ENCODE data around the gene MGLL.

MGLL gene

GRCh38 chr3:127678611-127679533 lies 143.4 kb downstream of the MGLL start:
- Histone ChIP-seq H3K4me3 (ENCODE audit: low read depth, low read length) (no peak overlapping the region), H3K4me1 (ENCODE audit: control insufficient read depth, insufficient read depth, low read length, unreplicated experiment) (peaks cover 5% of the 10 kb centered on the region), H3K27ac (ENCODE audit: low read depth, low read length) (no peak overlapping the region), H3K36me3 (ENCODE audit: insufficient read depth, low read length) (no peaks in the 10 kb centered on the region), H2AFZ (ENCODE audit: low read length, unreplicated experiment) (no peak overlapping the region), H3K27me3 (ENCODE audit: insufficient read depth, low read length) (no peaks in the 10 kb centered on the region), H3K79me2 (ENCODE audit: control insufficient read depth, insufficient read depth, low read length, unreplicated experiment) (no peaks in the 10 kb centered on the region)

DNA sequence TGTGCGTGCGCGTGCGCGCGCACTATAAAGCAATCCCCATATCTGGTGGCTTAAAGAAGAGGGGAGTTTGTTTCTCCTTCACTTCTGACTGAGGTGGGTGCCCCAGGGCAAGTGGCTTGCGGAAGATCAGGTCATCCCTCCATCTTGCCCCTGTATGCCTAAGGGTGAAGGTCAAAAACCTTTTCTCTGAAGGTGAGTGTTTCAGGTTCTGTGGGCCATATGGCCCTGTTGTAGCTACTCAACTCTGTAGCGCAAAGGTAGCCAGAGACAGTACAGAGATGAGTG lies 144.1 kb downstream of the MGLL start:
- no peaks in the 10 kb centered on the region for H3K27me3 ChIP-seq (ENCODE audit: insufficient read depth, low read length)
- no peak overlapping the region for H2AFZ ChIP-seq (ENCODE audit: low read length, unreplicated experiment)
- H3K4me1 ChIP-seq (ENCODE audit: control insufficient read depth, insufficient read depth, low read length, unreplicated experiment): no peaks in the 10 kb centered on the region

GRCh38 chr3:127677541-127678314 lies 144.6 kb downstream of the MGLL start:
- Histone ChIP-seq H3K4me3 (ENCODE audit: low read depth, low read length) (no peak overlapping the region), H3K79me2 (ENCODE audit: control insufficient read depth, insufficient read depth, low read length, unreplicated experiment) (no peaks in the 10 kb centered on the region), H2AFZ (ENCODE audit: low read length, unreplicated experiment) (no peak overlapping the region), H3K27ac (ENCODE audit: low read depth, low read length) (no peak overlapping the region), H3K36me3 (ENCODE audit: insufficient read depth, low read length) (no peaks in the 10 kb centered on the region), H3K27me3 (ENCODE audit: insufficient read depth, low read length) (no peaks in the 10 kb centered on the region), H3K4me1 (ENCODE audit: control insufficient read depth, insufficient read depth, low read length, unreplicated experiment) (no peaks in the 10 kb centered on the region)

More for the DNA sequence above, 144.1 kb downstream of the MGLL start:
- Histone ChIP-seq H3K79me2 (ENCODE audit: control insufficient read depth, insufficient read depth, low read length, unreplicated experiment) (no peaks in the 10 kb centered on the region), H3K36me3 (ENCODE audit: insufficient read depth, low read length) (no peaks in the 10 kb centered on the region), H3K27ac (ENCODE audit: low read depth, low read length) (no peak overlapping the region), H3K4me3 (ENCODE audit: low read depth, low read length) (no peak overlapping the region)

DNA sequence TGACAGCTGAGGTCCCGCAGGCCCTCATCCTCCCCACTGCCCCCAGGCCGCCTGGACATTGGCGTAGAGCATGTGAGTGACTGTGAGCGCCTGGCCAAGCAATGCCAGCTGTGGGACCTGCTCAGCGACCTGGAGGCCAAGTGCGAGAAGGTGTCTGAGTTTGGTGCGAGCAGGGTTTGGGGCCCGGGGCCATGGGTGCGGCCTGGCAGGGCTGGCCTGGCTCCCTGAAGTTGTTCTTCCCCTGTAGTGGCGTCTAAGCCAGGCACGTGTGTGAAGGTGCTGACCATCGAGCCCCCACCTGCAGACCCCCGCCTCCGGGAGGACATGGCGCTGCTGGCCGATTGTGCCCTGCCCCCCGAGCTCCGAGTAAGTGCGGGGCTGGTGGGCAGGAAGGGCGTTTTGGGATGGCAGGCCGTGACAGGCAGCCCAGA lies 145.4 kb downstream of the MGLL start:
- Histone ChIP-seq H3K36me3 (ENCODE audit: insufficient read depth, low read length) (no peaks in the 10 kb centered on the region), H3K79me2 (ENCODE audit: control insufficient read depth, insufficient read depth, low read length, unreplicated experiment) (no peaks in the 10 kb centered on the region), H3K4me3 (ENCODE audit: low read depth, low read length) (no peak overlapping the region), H3K27me3 (ENCODE audit: insufficient read depth, low read length) (no peaks in the 10 kb centered on the region), H3K27ac (ENCODE audit: low read depth, low read length) (no peak overlapping the region), H3K4me1 (ENCODE audit: control insufficient read depth, insufficient read depth, low read length, unreplicated experiment) (no peaks in the 10 kb centered on the region), H2AFZ (ENCODE audit: low read length, unreplicated experiment) (no peak overlapping the region)

- Histone ChIP-seq H3K27ac (ENCODE audit: low read depth, low read length) (no peak overlapping the region), H3K36me3 (ENCODE audit: insufficient read depth, low read length) (no peaks in the 10 kb centered on the region), H3K4me3 (ENCODE audit: low read depth, low read length) (no peak overlapping the region), H3K27me3 (ENCODE audit: insufficient read depth, low read length) (no peaks in the 10 kb centered on the region), H3K79me2 (ENCODE audit: control insufficient read depth, insufficient read depth, low read length, unreplicated experiment) (no peaks in the 10 kb centered on the region), H2AFZ (ENCODE audit: low read length, unreplicated experiment) (no peak overlapping the region), H3K4me1 (ENCODE audit: control insufficient read depth, insufficient read depth, low read length, unreplicated experiment) (no peaks in the 10 kb centered on the region)
These were observed 145.9 kb downstream of the MGLL start for GRCh38 chr3:127676456-127676855.

DNA sequence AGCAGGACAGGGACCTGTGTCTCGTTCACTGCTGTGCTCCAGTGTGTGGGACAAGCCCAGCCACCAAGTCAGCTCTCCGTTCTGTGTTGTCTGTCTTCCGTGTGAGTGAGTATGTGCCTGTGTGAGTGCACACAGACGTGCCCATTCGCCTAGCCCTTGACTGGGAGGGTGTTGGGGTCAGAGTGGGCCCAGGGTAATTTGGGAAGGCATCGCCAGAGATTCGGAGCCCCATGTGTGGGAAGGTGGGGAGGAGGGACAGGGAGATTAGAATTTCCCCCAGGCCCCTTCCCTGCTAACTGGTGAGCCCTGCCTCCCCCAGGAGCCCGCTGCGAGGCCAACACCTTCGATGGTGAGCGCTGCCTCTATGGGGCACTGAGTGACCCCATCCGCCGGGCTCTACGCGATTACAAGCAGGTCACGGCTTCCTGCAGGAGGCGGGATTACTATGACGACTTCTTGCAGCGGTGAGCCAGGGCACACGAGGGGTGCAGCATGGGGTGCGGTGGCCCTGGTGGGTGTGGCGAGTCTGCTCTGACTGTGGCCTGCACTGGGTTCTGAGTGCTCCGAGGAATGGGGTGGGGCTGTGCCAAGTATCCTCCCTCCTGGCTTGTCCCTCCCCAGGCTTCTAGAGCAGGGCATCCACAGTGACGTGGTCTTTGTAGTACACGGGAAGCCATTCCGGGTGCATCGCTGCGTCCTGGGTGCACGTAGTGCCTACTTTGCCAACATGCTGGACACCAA lies 146.5 kb downstream of the MGLL start:
- Histone ChIP-seq H3K4me1 (ENCODE audit: control insufficient read depth, insufficient read depth, low read length, unreplicated experiment) (no peaks in the 10 kb centered on the region), H2AFZ (ENCODE audit: low read length, unreplicated experiment) (no peak overlapping the region), H3K27me3 (ENCODE audit: insufficient read depth, low read length) (no peaks in the 10 kb centered on the region), H3K4me3 (ENCODE audit: low read depth, low read length) (no peak overlapping the region), H3K36me3 (ENCODE audit: insufficient read depth, low read length) (no peaks in the 10 kb centered on the region), H3K79me2 (ENCODE audit: control insufficient read depth, insufficient read depth, low read length, unreplicated experiment) (no peaks in the 10 kb centered on the region), H3K27ac (ENCODE audit: low read depth, low read length) (no peak overlapping the region)

DNA sequence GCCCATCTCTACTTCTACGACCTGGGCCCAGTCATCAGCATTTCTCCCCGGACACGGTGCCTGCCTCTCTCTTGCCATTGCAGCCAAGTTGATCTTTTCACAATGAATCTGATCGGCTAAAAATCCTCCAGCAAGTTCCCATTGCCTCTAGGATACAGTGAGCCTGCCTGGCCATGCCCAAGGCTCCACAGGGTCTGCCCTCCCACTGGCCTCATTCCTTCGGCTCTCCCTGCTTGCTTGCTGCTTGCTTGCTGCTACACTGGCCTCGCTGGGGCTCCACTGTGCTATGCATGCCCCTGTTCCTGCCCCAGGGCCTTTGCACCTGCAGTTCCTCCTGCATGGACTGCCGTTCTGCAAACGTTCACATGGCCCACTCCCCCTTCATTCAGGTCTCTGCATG lies 147.5 kb downstream of the MGLL start:
- no peak overlapping the region for H2AFZ ChIP-seq (ENCODE audit: low read length, unreplicated experiment)
- H3K4me1 ChIP-seq (ENCODE audit: control insufficient read depth, insufficient read depth, low read length, unreplicated experiment): no peaks in the 10 kb centered on the region
- H3K27ac ChIP-seq (ENCODE audit: low read depth, low read length): no peak overlapping the region
- H3K27me3 ChIP-seq (ENCODE audit: insufficient read depth, low read length): no peaks in the 10 kb centered on the region
- no peaks in the 10 kb centered on the region for H3K79me2 ChIP-seq (ENCODE audit: control insufficient read depth, insufficient read depth, low read length, unreplicated experiment)
- H3K36me3 ChIP-seq (ENCODE audit: insufficient read depth, low read length): no peaks in the 10 kb centered on the region
- H3K4me3 ChIP-seq (ENCODE audit: low read depth, low read length): no peak overlapping the region

GRCh38 chr3:127674101-127674721 lies 148.1 kb downstream of the MGLL start:
- Histone ChIP-seq H2AFZ (ENCODE audit: low read length, unreplicated experiment) (no peak overlapping the region), H3K4me3 (ENCODE audit: low read depth, low read length) (no peak overlapping the region; the same call in 1 of the 2 replicates), H3K79me2 (ENCODE audit: control insufficient read depth, insufficient read depth, low read length, unreplicated experiment) (no peaks in the 10 kb centered on the region), H3K27me3 (ENCODE audit: insufficient read depth, low read length) (no peaks in the 10 kb centered on the region), H3K4me1 (ENCODE audit: control insufficient read depth, insufficient read depth, low read length, unreplicated experiment) (no peaks in the 10 kb centered on the region), H3K36me3 (ENCODE audit: insufficient read depth, low read length) (no peaks in the 10 kb centered on the region), H3K27ac (ENCODE audit: low read depth, low read length) (no peak overlapping the region)

GRCh38 chr3:127673191-127674100 lies 148.9 kb downstream of the MGLL start:
- H3K27me3 ChIP-seq (ENCODE audit: insufficient read depth, low read length): no peaks in the 10 kb centered on the region
- no peaks in the 10 kb centered on the region for H3K4me1 ChIP-seq (ENCODE audit: control insufficient read depth, insufficient read depth, low read length, unreplicated experiment)
- peak overlapping the region; percentile 99 for H3K4me3 ChIP-seq (ENCODE audit: low read depth, low read length)
- no peaks in the 10 kb centered on the region for H3K36me3 ChIP-seq (ENCODE audit: insufficient read depth, low read length)
- peak overlapping the region; percentile 97 for H2AFZ ChIP-seq (ENCODE audit: low read length, unreplicated experiment)
- H3K79me2 ChIP-seq (ENCODE audit: control insufficient read depth, insufficient read depth, low read length, unreplicated experiment): no peaks in the 10 kb centered on the region
- peak overlapping the region; percentile 32; the same call in 1 of the 2 replicates for H3K27ac ChIP-seq (ENCODE audit: low read depth, low read length)

All from ACC112 (cell line).